Measurements from ENCODE around the gene FAM149A.

GRCh38 chr4:186096681-186097165, 7.8 kb upstream of the FAM149A start:
- TF ChIP-seq EZH2 (IDR thresholded peaks at IDR 0.05; ENCODE audit: borderline replicate concordance) = no peak
- no peak for TF ChIP-seq CTCF (IDR thresholded peaks at IDR 0.05; ENCODE audit: poor library complexity)

All from hepatocyte (in vitro differentiated cells).